Stomach smooth muscle (tissue), 2 donors: ENCODE data around the gene KIF6.

Source experiments
- H3K27ac ChIP-seq: one replicate; pipeline ENCODE4 v1.7.0; 2013; ENCODE audit warnings: mild to moderate bottlenecking, low read length, inconsistent platforms
- H3K27me3 ChIP-seq, 2 donors: one replicate each; pipeline ENCODE4 v1.7.0; 2013; ENCODE audit warnings: low read length in 2 of 2; ENCODE audit not compliant: insufficient read depth in 2 of 2, control insufficient read depth in 1 of 2
- H3K36me3 ChIP-seq, 2 donors: one replicate each; pipeline ENCODE4 v1.7.0; 2013; ENCODE audit warnings: low read length in 2 of 2; ENCODE audit not compliant: control insufficient read depth in 2 of 2, insufficient read depth in 2 of 2
- H3K4me1 ChIP-seq: one replicate; pipeline ENCODE4 v1.7.0; 2013; ENCODE audit warnings: low read length; ENCODE audit not compliant: control insufficient read depth, insufficient read depth
- H3K4me3 ChIP-seq, 2 donors: one replicate each; pipeline ENCODE4 v1.7.0; 2013; ENCODE audit warnings: low read length in 2 of 2
- H3K9ac ChIP-seq, 2 donors: one replicate each; pipeline ENCODE4 v1.7.0; 2013; ENCODE audit warnings: low read length in 2 of 2, mild to moderate bottlenecking in 1 of 2
- H3K9me3 ChIP-seq, 2 donors: one replicate each; pipeline ENCODE4 v1.7.0; 2013; ENCODE audit warnings: low read length in 2 of 2; ENCODE audit not compliant: control insufficient read depth in 2 of 2
- donor health status: healthy.
- donor health status: Pancreatic carcinoma.

Gene KIF6

DNA sequence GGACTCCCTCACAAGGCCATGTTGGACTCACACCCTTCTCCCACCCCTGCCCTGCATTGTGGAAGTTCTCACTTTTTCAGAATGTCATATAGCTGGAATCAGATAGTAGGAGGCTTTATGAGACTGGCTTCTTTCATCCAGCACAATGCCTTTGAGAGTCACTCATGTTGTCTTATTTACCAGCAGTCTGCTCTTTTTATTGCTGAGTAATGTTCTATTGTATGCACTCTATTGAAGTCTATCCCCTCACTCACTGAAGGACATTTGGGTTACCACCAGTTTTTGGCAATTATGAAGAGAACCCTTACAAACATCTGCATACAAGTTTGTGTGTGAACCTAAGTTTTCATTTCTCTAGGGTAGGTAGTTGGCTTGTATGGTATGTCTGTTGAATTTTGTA is 321.9 kb downstream of the KIF6 start:
- Histone ChIP-seq H3K27me3 (no peaks in the 10 kb centered on the region), H3K9me3 (no peaks in the 10 kb centered on the region), H3K36me3 (no peaks in the 10 kb centered on the region), H3K9ac (no peak overlapping the region), H3K4me1 (no peaks in the 10 kb centered on the region), H3K27ac (no peak overlapping the region), H3K4me3 (no peak overlapping the region)

- Histone ChIP-seq H3K27me3 (no peaks in the 10 kb centered on the region), H3K9ac (no peak overlapping the region), H3K9me3 (no peaks in the 10 kb centered on the region), H3K36me3 (no peaks in the 10 kb centered on the region), H3K4me3 (no peak overlapping the region), H3K4me1 (no peaks in the 10 kb centered on the region), H3K27ac (no peak overlapping the region)
Measured at GRCh38 chr6:39402239-39402751, 322.9 kb downstream of the KIF6 start.

- Histone ChIP-seq H3K27ac (no peak overlapping the region), H3K36me3 (no peaks in the 10 kb centered on the region), H3K4me3 (no peak overlapping the region)
Measured at GRCh38 chr6:39401376-39401775, 323.8 kb downstream of the KIF6 start.

GRCh38 chr6:39400026-39400425 is 325.2 kb downstream of the KIF6 start:
- H3K4me1 ChIP-seq, result no peaks in the 10 kb centered on the region
- no peak overlapping the region for H3K27ac ChIP-seq
- H3K9me3 ChIP-seq, result no peaks in the 10 kb centered on the region
- no peaks in the 10 kb centered on the region for H3K27me3 ChIP-seq
- H3K36me3 ChIP-seq, result no peaks in the 10 kb centered on the region
- no peak overlapping the region for H3K9ac ChIP-seq
- H3K4me3 ChIP-seq, result no peak overlapping the region

More at GRCh38 chr6:39401376-39401775, 323.8 kb downstream of the KIF6 start:
- Histone ChIP-seq H3K9me3 (no peaks in the 10 kb centered on the region), H3K27me3 (no peaks in the 10 kb centered on the region), H3K4me1 (no peaks in the 10 kb centered on the region), H3K9ac (no peak overlapping the region)

- Histone ChIP-seq H3K27ac (no peak overlapping the region), H3K9me3 (no peaks in the 10 kb centered on the region), H3K9ac (no peak overlapping the region), H3K27me3 (no peaks in the 10 kb centered on the region), H3K4me1 (no peaks in the 10 kb centered on the region), H3K4me3 (no peak overlapping the region), H3K36me3 (no peaks in the 10 kb centered on the region)
Measured at GRCh38 chr6:39396854-39397253, 328.4 kb downstream of the KIF6 start.

- Histone ChIP-seq H3K36me3 (no peaks in the 10 kb centered on the region), H3K9ac (no peak overlapping the region), H3K9me3 (no peaks in the 10 kb centered on the region), H3K4me1 (no peaks in the 10 kb centered on the region), H3K27me3 (no peaks in the 10 kb centered on the region), H3K27ac (no peak overlapping the region), H3K4me3 (no peak overlapping the region)
Measured at GRCh38 chr6:39393075-39393474, 332.1 kb downstream of the KIF6 start.

DNA sequence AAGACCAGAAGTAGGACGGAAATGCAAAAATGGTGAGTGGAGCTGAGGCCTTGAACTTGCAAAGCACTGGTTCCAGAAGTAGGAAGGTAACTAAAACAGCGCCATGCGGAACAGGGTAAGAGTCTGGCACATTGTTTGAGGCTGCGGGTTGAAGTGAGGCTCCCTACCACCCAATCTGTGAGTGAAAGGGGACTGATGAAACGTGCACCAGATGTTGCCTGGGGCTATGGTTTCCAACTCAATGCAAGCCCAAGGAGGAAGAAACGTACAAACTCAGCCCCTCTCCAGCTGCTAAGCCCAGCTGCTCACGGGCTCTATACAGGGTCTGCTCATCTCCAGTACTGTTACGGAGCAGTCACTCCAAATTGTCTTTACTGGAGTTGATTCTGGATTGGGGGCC is 334.0 kb downstream of the KIF6 start:
- Histone ChIP-seq H3K27ac (no peak overlapping the region), H3K9ac (no peak overlapping the region), H3K36me3 (no peaks in the 10 kb centered on the region), H3K9me3 (no peaks in the 10 kb centered on the region), H3K27me3 (no peaks in the 10 kb centered on the region), H3K4me1 (no peaks in the 10 kb centered on the region), H3K4me3 (no peak overlapping the region)

DNA sequence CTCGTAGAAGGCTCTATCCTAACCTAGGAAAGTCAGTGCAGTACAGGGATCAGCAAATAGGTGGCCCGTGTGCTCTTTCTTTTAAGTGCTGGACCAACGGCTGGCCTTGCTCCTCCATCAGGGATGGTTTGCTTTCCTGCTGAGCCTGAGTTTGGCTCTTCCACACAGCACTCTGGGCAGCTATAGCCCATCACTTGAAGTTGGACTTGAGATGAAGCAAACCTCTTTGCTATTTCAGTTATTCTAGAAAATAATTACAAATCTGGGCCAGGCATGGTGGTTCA is 335.8 kb downstream of the KIF6 start:
- Histone ChIP-seq H3K4me1 (no peaks in the 10 kb centered on the region), H3K4me3 (no peak overlapping the region), H3K9ac (no peak overlapping the region)

GRCh38 chr6:39388606-39389483 is 336.4 kb downstream of the KIF6 start:
- Histone ChIP-seq H3K27ac (no peak overlapping the region), H3K9ac (no peak overlapping the region), H3K4me3 (no peak overlapping the region), H3K27me3 (no peaks in the 10 kb centered on the region), H3K9me3 (no peaks in the 10 kb centered on the region), H3K36me3 (no peaks in the 10 kb centered on the region), H3K4me1 (no peaks in the 10 kb centered on the region)

More for the DNA sequence above, 335.8 kb downstream of the KIF6 start:
- no peaks in the 10 kb centered on the region for H3K9me3 ChIP-seq
- no peaks in the 10 kb centered on the region for H3K27me3 ChIP-seq
- no peaks in the 10 kb centered on the region for H3K36me3 ChIP-seq
- no peak overlapping the region for H3K27ac ChIP-seq

DNA sequence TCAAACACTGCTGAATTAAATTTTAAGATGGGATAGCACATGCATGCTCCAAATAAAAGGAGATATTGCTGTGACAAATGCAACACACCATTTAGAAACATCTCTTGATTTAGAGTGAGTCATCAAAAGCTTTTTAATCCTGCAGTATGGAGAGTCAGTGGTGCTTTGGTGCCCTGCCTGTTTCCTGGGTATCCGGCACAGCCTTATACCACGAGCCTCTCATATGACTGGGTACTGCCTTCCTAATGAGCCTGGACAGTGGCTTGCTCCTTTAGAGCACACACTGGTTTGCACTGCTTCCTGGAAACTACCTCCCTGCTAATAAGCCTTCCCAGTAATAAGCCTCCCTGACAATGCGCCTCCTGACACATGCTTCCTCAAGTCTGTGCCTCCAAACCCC is 337.4 kb downstream of the KIF6 start:
- H3K36me3 ChIP-seq, result no peaks in the 10 kb centered on the region
- no peak overlapping the region for H3K9ac ChIP-seq
- no peaks in the 10 kb centered on the region for H3K27me3 ChIP-seq
- no peaks in the 10 kb centered on the region for H3K9me3 ChIP-seq
- H3K27ac ChIP-seq, result no peak overlapping the region
- no peaks in the 10 kb centered on the region for H3K4me1 ChIP-seq
- H3K4me3 ChIP-seq, result no peak overlapping the region

- no peak overlapping the region for H3K9ac ChIP-seq
- H3K9me3 ChIP-seq, result no peaks in the 10 kb centered on the region
- H3K27me3 ChIP-seq, result no peaks in the 10 kb centered on the region
- H3K4me3 ChIP-seq, result no peak overlapping the region
- H3K27ac ChIP-seq, result no peak overlapping the region
- H3K4me1 ChIP-seq, result no peaks in the 10 kb centered on the region
- H3K36me3 ChIP-seq, result no peaks in the 10 kb centered on the region
Measured at GRCh38 chr6:39386487-39386886, 338.7 kb downstream of the KIF6 start.
